Peyer's patch (tissue), 4 donors: Measurements from ENCODE around the gene BCL2L1.

Source experiments
- POLR2A ChIP-seq, 2 donors: fragments of 450-650 bp; IDR thresholded peaks; one replicate each; pipeline ENCODE4 v1.5.1; 2017; ENCODE audit warnings: antibody characterized with exemption in 2 of 2, mild to moderate bottlenecking in 2 of 2, moderate library complexity in 2 of 2
- TF ChIP-seq, protein P1 (sequence below), 6 experiments: fragments of 450-650 bp in 4 of 6; fragments of 200-600 bp in 2 of 6; sonication (generic) in 1 of 6; IDR thresholded peaks; one replicate each; pipeline ENCODE4 v1.5.1; 2017 to 2019; ENCODE audit warnings: antibody characterized with exemption in 6 of 6, mild to moderate bottlenecking in 3 of 6, moderate library complexity in 1 of 6

DNA sequence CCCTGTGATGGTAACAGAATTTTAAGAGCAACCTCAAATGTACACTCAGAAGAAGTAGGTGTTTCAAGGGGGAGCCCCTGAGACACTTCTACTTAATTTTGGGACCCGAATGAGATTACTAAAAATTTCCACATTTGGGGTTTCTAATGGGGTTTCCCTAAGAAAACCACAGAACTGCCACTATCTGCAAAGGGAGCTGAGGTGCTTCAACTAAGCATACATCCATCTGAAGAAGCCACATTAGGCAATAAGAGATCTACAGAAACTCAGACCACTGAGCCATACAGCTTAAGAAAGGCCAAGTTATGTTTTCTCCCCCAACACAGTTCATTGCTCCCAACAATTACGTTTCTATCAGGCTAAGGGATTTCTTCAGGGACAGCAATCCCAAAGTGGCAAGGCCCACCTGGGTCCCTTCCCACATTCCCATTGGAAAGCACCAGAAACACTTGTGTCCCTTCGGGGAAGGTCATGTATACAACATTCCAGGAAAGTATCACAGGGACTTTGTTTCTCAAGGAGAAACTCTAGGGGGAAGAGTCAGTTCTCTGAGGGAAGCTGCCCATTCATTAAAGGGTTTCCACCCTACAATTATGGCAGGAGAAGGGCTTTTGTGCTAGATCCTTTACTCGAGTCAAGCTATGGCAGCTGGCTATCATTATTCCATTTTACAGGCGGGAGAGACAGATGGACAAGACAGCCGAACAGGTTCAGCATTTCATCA, 5.0 kb downstream of the BCL2L1 start:
- TF ChIP-seq, protein P1, sequence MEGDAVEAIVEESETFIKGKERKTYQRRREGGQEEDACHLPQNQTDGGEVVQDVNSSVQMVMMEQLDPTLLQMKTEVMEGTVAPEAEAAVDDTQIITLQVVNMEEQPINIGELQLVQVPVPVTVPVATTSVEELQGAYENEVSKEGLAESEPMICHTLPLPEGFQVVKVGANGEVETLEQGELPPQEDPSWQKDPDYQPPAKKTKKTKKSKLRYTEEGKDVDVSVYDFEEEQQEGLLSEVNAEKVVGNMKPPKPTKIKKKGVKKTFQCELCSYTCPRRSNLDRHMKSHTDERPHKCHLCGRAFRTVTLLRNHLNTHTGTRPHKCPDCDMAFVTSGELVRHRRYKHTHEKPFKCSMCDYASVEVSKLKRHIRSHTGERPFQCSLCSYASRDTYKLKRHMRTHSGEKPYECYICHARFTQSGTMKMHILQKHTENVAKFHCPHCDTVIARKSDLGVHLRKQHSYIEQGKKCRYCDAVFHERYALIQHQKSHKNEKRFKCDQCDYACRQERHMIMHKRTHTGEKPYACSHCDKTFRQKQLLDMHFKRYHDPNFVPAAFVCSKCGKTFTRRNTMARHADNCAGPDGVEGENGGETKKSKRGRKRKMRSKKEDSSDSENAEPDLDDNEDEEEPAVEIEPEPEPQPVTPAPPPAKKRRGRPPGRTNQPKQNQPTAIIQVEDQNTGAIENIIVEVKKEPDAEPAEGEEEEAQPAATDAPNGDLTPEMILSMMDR (IDR thresholded peaks at IDR 0.05): no peak
- TF ChIP-seq POLR2A (IDR thresholded peaks at IDR 0.05): no peak
